ENCODE measurements around the gene RARRES1. TPM values are rescaled to one million over a fixed set of nuclear protein-coding genes. Genes with fewer than 3 reads are reported as not detected.
A peak's percentile ranks its signal among the peaks of the same experiment; 100 is the strongest.

The RARRES1 gene
- total RNA-seq, 1 experiment from 2014 or later, result not detected

DNA sequence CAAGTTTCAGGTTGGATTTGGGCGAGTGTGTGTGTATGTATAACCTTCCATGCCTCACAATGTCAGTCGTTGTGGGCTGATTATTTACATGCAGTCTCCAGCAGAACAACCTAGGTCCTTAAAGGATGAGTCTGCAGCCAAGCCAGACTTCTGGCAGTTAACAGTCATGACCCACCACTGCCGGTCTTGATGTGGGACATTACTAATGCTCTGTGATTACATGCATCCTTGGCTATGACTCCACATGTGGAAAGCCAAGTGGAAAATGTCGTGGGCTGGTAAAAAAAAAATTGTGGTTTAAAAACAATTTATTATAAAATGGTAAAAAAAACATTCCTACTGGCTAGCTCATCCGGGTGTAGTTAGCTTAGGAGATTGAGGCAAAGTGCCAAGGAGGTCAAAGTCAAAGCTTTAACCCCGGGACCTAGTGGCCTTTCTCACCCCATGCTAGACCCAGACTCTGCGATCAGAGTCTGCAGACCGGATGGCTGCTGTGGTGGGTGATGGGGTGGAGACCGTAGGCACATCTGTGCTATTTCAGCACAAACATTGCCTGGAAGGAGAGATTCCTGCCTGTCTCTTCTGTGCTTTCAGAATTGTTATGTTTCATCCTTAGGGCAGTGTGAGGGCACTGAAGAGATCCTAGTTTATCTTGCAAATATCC lies 6.8 kb downstream of the RARRES1 start:
- ChIA-PET CTCF (interaction anchor here (0.6 to 7.2 kb wide), 14 partner anchors 11 to 426 kb away, joined by 3 to 238 read pairs (median 4); partner anchors contain the start of gene MFSD1), POLR2A (interaction anchor here (0.5 to 3.4 kb wide), 3 partner anchors 64 to 155 kb away, joined by 4 to 13 read pairs (median 10); partner anchors contain the start of gene MLF1)
- H3K27me3 Mint-ChIP-seq (ENCODE audit: insufficient read depth, unreplicated experiment), result no peaks in the 10 kb centered on the region
- no peak overlapping the region for H3K4me3 Mint-ChIP-seq (ENCODE audit: unreplicated experiment)
- DNase-seq (ENCODE audit: unreplicated experiment), result peak; percentile 86
- no peak overlapping the region for H3K27ac Mint-ChIP-seq (ENCODE audit: low read depth, unreplicated experiment)
- H3K4me1 Mint-ChIP-seq (ENCODE audit: insufficient read depth, unreplicated experiment), result peaks cover 11% of the 10 kb centered on the region
- no peaks in the 10 kb centered on the region for H3K9me3 Mint-ChIP-seq (ENCODE audit: unreplicated experiment)
- H3K36me3 Mint-ChIP-seq (ENCODE audit: insufficient read depth, unreplicated experiment), result no peaks in the 10 kb centered on the region
- no TSS peak for BruUV-seq (replicated peaks)
- intact Hi-C loops (cut with micrococcal nuclease), result loop anchor here (5.0 kb wide), 2 partner anchors 53 to 68 kb away; partner anchors contain the start of gene LXN
- TF ChIP-seq, protein P1, sequence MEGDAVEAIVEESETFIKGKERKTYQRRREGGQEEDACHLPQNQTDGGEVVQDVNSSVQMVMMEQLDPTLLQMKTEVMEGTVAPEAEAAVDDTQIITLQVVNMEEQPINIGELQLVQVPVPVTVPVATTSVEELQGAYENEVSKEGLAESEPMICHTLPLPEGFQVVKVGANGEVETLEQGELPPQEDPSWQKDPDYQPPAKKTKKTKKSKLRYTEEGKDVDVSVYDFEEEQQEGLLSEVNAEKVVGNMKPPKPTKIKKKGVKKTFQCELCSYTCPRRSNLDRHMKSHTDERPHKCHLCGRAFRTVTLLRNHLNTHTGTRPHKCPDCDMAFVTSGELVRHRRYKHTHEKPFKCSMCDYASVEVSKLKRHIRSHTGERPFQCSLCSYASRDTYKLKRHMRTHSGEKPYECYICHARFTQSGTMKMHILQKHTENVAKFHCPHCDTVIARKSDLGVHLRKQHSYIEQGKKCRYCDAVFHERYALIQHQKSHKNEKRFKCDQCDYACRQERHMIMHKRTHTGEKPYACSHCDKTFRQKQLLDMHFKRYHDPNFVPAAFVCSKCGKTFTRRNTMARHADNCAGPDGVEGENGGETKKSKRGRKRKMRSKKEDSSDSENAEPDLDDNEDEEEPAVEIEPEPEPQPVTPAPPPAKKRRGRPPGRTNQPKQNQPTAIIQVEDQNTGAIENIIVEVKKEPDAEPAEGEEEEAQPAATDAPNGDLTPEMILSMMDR (IDR thresholded peaks at IDR 0.05; ENCODE audit: unreplicated experiment), result no peak

DNA sequence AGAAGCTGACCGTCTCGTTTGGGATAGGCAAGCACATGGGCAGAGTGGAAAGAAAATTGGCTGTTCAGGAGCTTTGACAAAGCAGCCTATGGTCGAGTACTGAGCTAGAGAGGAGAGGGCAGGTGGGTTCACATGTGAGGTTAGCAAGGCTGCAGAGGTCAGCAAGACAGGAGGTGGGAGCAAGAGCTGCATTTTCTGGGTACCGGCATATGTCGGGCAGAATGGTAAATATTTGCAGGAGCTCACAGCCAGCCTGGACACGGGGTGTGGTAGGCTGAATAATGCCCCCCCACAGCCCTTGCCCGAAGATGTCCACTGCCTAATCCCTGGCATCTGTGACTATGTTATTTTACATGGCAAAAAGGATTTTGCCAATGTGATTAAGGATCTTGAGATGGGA lies 8.3 kb downstream of the RARRES1 start:
- BruUV-seq (replicated peaks), result no TSS peak
- no peak overlapping the region for H3K4me3 Mint-ChIP-seq (ENCODE audit: unreplicated experiment)
- POLR2A ChIA-PET, result interaction anchor here (0.7 kb wide), 1 partner anchor 67 kb away, joined by 3 read pairs; no protein-coding TSS in a partner anchor
- H3K27ac Mint-ChIP-seq (ENCODE audit: low read depth, unreplicated experiment), result no peak overlapping the region
- H3K36me3 Mint-ChIP-seq (ENCODE audit: insufficient read depth, unreplicated experiment), result no peaks in the 10 kb centered on the region
- H3K9me3 Mint-ChIP-seq (ENCODE audit: unreplicated experiment), result no peaks in the 10 kb centered on the region
- peaks cover 11% of the 10 kb centered on the region for H3K4me1 Mint-ChIP-seq (ENCODE audit: insufficient read depth, unreplicated experiment)
- no peak for DNase-seq (ENCODE audit: unreplicated experiment)
- no peaks in the 10 kb centered on the region for H3K27me3 Mint-ChIP-seq (ENCODE audit: insufficient read depth, unreplicated experiment)
- TF ChIP-seq, protein P1 (IDR thresholded peaks at IDR 0.05; ENCODE audit: unreplicated experiment), result no peak
- CTCF ChIA-PET, result interaction anchor here (0.6 to 2.5 kb wide), 6 partner anchors 11 to 68 kb away, joined by 3 to 11 read pairs (median 4); no protein-coding TSS in a partner anchor
- intact Hi-C loops (cut with micrococcal nuclease), result no loop called here

DNA sequence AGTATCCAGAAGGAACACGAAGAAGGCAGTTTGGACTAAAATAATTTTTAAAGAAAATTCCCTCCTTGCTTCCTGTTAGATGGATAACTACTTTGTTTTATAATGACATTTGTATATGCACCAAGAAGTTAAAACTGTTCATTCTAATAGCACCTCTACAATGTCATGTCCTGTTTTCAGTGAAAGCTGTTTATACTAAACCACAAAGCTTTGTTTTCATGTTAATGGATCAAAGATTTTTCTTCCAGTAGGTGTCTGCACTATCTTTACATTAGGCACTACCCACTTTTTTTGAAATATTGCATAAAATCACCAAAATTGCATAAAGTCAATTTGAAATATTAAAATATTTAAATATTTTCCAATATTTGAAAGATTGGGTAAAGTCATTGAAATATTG lies 10.1 kb downstream of the RARRES1 start:
- peaks cover 24% of the 10 kb centered on the region for H3K4me1 Mint-ChIP-seq (ENCODE audit: insufficient read depth, unreplicated experiment)
- H3K9me3 Mint-ChIP-seq (ENCODE audit: unreplicated experiment), result no peaks in the 10 kb centered on the region
- TF ChIP-seq, protein P1 (IDR thresholded peaks at IDR 0.05; ENCODE audit: unreplicated experiment), result no peak
- no peak for DNase-seq (ENCODE audit: unreplicated experiment)
- H3K27me3 Mint-ChIP-seq (ENCODE audit: insufficient read depth, unreplicated experiment), result no peaks in the 10 kb centered on the region
- BruUV-seq (replicated peaks), result no TSS peak
- intact Hi-C loops (cut with micrococcal nuclease), result no loop called here
- no peaks in the 10 kb centered on the region for H3K36me3 Mint-ChIP-seq (ENCODE audit: insufficient read depth, unreplicated experiment)
- H3K4me3 Mint-ChIP-seq (ENCODE audit: unreplicated experiment), result no peak overlapping the region
- H3K27ac Mint-ChIP-seq (ENCODE audit: low read depth, unreplicated experiment), result no peak overlapping the region
- ChIA-PET POLR2A (no interaction called here), CTCF (interaction anchor here (1.1 to 2.5 kb wide), 2 partner anchors 9 to 68 kb away, joined by 4 to 11 read pairs; no protein-coding TSS in a partner anchor)

DNA sequence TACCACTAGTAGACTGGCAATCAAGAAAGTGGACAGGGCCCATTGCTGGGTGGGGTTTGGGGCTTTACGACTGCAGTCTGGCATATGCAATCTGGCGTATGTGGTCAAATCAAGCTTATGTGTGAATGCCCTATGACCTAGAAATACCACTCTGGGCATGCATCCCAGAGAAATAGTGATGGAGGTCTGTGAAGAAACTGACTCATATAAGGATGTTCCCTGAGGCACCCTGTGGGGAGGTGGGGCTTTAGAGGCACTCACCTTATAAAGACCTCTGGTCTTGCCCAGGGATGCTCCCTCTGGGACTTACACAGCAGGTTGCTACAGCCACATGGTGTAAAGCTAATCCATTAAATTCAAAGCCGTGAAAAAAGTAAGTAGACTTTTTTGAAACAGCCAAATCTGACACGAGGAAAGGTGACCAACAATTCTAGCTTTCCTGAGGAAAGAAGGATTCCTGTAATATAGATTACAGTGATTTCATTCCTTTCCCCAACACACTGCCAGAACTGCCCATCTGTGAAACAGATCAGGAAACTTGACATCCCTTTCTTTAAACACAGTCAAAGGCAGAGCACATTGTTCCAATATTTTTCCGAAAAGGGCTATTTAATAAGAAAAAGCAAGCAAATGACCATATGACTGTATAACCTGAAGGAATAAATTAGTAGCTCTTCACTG lies 13.6 kb downstream of the RARRES1 start:
- Mint-ChIP-seq H3K4me3 (ENCODE audit: unreplicated experiment) (no peak overlapping the region), H3K4me1 (ENCODE audit: insufficient read depth, unreplicated experiment) (peaks cover 22% of the 10 kb centered on the region), H3K27ac (ENCODE audit: low read depth, unreplicated experiment) (no peak overlapping the region), H3K36me3 (ENCODE audit: insufficient read depth, unreplicated experiment) (no peaks in the 10 kb centered on the region), H3K27me3 (ENCODE audit: insufficient read depth, unreplicated experiment) (no peaks in the 10 kb centered on the region), H3K9me3 (ENCODE audit: unreplicated experiment) (no peaks in the 10 kb centered on the region)
- intact Hi-C loops (cut with micrococcal nuclease), result no loop called here
- DNase-seq (ENCODE audit: unreplicated experiment), result peak; percentile 95
- CTCF ChIA-PET, result interaction anchor here (0.6 to 9.9 kb wide), 4 partner anchors 9 to 77 kb away, joined by 3 to 79 read pairs (median 3); no protein-coding TSS in a partner anchor
- TF ChIP-seq, protein P1 (IDR thresholded peaks at IDR 0.05; ENCODE audit: unreplicated experiment), result no peak
- POLR2A ChIA-PET, result interaction anchor here (0.6 to 1.0 kb wide), 2 partner anchors 10 to 79 kb away, joined by 3 to 4 read pairs; no protein-coding TSS in a partner anchor
- no TSS peak for BruUV-seq (replicated peaks)

All from MCF 10A (cell line).